ENCODE data around the gene HNRNPCL4.
"Not testable (repeated sequence)": the region's sequence is repeated elsewhere in the genome, so short reads cannot be mapped to it uniquely, and the experiment has no call there.

The HNRNPCL4 gene

DNA sequence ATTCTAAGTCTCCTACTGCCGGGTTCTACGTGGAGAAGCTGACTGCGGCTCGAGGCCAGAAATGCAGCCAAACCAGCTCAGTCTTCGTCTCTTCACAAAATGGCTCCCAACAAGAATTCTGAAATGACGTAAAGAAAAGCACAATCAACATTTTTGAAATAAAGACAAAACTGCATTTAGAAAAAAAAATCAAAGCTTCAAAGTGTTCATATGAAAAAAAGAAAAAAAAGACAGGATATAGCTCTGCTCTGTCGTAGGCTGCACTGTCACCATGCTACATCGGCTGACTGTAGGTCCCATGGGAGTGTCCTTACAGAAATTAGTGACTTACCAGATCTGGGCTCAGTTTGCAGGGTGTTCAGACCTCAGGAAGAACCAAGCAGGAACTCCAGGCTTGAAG lies at the start of gene HNRNPCL4:
Gene HNRNPCL4, minus strand, starts transcription at position 101 of the 400 bp plus-strand sequence. CDS start 164 bp downstream, outside the sequence.
- not testable (repeated sequence) for DNase-seq

DNA sequence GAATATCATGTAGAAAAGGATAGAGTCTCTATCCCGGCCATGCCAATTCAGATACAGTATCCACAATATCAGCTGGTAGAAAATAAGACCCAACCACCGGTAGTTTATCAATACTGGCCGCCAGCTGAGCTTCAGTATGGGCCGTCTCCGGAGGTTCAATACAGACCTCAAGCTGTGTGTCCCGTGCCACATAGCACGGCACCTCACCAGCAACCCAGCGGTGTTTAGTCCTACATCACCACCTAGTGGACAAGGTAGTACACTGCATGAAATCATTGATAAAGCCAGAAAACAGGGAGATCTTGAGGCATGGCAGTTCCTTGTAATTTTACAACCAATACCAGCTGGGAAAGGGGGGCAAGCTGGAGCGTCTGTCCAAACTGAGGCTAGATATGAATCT lies 43.3 kb upstream of the HNRNPCL4 start:
- not testable (repeated sequence) for DNase-seq

DNA sequence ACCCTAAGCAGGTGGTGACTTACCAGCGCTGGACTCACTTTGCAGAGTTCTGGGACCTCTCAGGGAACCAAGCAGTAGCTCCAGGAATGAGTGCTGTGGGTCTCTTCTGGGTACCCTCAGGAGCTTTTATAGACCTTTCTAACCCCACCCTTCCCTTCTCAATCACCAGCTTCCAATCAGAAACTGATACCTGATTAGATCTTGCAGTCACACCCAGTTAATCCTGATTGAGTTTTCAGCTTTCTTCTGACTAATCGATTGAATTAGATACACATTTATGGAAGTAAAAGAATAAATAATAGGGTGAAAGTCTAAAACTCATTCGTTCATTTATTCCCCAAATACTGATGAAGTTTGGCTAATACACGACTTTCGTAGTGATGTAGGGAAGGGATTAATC lies 35.9 kb upstream of the HNRNPCL4 start, which contains the start of gene PRAMEF13:
Gene PRAMEF13, minus strand, starts transcription at position 101 of the 400 bp plus-strand sequence. CDS start 1,820 bp downstream, outside the sequence.
- not testable (repeated sequence) for DNase-seq

DNA sequence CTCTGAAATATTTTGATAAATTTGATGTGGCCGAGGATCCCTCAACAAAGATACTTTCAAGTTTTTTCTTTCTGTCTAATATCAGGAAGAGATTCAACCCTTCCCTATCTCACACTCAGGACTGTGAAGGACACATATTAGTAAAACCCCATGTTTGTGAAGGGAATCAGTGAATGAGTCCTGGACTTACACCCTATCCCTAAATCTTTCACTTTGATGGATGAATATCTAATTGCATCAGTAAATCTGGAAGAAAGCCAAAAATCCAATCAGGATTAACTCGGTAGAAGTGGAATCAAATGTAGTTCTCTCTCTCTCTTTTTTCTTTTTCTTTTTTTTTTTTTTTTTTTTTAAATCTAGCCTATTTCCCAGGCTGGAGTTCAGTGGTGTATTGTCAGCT lies 6.1 kb upstream of the HNRNPCL4 start, which contains the start of gene PRAMEF9:
Gene PRAMEF9, plus strand, starts transcription at position 301 of the 400 bp plus-strand sequence. CDS start 3,433 bp downstream, outside the sequence.
- DNase-seq: not testable (repeated sequence)

DNA sequence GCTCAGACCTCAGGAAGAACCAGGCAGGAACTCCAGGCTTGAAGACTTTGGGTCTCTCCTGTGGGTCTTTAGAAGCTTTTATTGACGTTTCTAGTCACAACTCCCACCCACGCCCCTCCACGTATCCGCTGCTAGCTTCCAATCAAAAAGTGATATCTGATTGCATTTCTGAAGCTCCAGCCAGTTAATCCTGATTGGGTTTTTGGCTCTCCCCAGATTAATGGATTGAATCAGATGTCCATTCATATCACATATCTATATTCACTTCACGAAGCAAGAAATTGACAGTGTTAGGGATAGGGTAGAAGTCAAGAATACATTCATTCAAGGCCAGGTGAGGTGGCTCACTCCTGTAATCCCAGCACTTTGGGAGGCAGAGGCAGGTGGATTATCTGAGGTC lies 9.5 kb downstream of the HNRNPCL4 start, which contains the start of gene PRAMEF26:
Gene PRAMEF26, minus strand, starts transcription at position 101 of the 400 bp plus-strand sequence. CDS start 2,914 bp downstream, outside the sequence.
- DNase-seq: not testable (repeated sequence)

DNA sequence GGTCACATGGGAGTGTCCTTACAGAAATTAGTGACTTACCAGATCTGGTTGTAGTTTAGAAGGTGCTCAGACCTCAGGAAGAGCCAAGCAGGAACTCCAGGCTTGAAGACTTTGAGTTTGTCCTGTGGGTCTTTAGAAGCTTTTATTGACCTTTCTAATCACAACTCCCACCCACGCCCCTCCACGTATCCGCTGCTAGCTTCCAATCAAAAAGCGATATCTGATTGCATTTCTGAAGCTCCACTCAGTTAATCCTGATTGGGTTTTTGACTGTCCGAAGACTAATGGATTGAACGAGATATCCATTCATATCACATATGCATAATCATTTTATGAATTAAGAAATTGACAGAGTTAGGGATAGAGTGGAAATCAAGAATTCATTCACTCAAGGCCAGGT lies 48.7 kb downstream of the HNRNPCL4 start, which contains the start of gene HNRNPCL2:
Gene HNRNPCL2, minus strand, starts transcription at position 101 of the 400 bp plus-strand sequence. CDS start 454 bp downstream, outside the sequence.
- not testable (repeated sequence) for DNase-seq

All from NCI-H2171 treated with DMSO at 0.1 percent for 48 hours (cell line).